Stimulated activated effector memory CD8-positive, alpha-beta T cell treated with anti-CD3 and anti-CD28 coated beads, Interleukin-12 subunit alpha, Interleukin-12 subunit beta, amount 100 ng/mL, for 72 hours (primary cell): ENCODE measurements around the gene PIK3AP1.
A peak's percentile ranks its signal among the peaks of the same experiment; 100 is the strongest.

Experiments used
- ATAC-seq: fragments of 150-1000 bp; cut with Tn5 transposase; 2 replicates; pipeline ENCODE4 v1.10.0; 2021
- DNase-seq, 2 donors: peaks; one replicate each; pipeline ENCODE4 v3.0.0; 2021 to 2022; ENCODE audit warnings: low spot score in 2 of 2
- H3K27ac Mint-ChIP-seq: one replicate; pipeline ENCODE4 v1.8.0; 2022; ENCODE audit warnings: mild to moderate bottlenecking, mixed read lengths
- H3K36me3 Mint-ChIP-seq: one replicate; pipeline ENCODE4 v1.8.0; 2022; ENCODE audit warnings: mild to moderate bottlenecking, mixed read lengths
- H3K4me1 Mint-ChIP-seq: one replicate; pipeline ENCODE4 v1.8.0; 2022; ENCODE audit warnings: mixed read lengths
- H3K4me3 Mint-ChIP-seq: one replicate; pipeline ENCODE4 v1.8.0; 2022; ENCODE audit warnings: mild to moderate bottlenecking, mixed read lengths
- H3K9me3 Mint-ChIP-seq: one replicate; pipeline ENCODE4 v1.8.0; 2022; ENCODE audit warnings: mixed read lengths

PIK3AP1 gene

DNA sequence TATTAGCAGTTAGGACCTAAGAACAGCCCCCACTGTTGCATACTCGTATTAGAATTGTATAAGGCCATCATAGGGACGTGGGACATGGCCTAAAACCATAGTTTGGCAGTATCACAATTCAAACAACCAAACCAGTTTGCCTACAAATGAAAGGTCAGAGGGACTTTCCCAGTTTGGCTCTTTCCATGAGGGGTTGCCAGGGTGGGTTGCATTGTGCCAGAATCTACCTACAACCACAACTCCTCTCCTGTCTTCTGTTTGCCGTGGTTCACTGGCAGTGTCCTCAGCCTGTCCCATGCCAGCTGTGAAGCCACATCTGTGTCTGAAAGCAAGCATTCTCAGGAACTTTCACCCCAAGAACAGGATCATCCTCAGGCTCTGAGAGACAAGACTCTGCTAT, 44.5 kb downstream of the PIK3AP1 start:
- ATAC-seq (no peak), DNase-seq (no peak)
- peaks cover 59% of the 10 kb centered on the region for H3K4me1 Mint-ChIP-seq
- no peaks in the 10 kb centered on the region for H3K9me3 Mint-ChIP-seq
- H3K36me3 Mint-ChIP-seq, result peaks cover 7% of the 10 kb centered on the region
- H3K27ac Mint-ChIP-seq, result no peak overlapping the region
- H3K4me3 Mint-ChIP-seq, result no peak overlapping the region

- Mint-ChIP-seq H3K4me1 (peaks cover 71% of the 10 kb centered on the region), H3K27ac (peak overlapping the region; percentile 86), H3K9me3 (no peaks in the 10 kb centered on the region), H3K4me3 (peak overlapping the region; percentile 40), H3K36me3 (peaks cover under 1% of the 10 kb centered on the region)
- DNase-seq (no peak), ATAC-seq (no peak)
These were observed 46.8 kb downstream of the PIK3AP1 start for GRCh38 chr10:96673318-96674099.

- DNase-seq (no peak), ATAC-seq (no peak)
- H3K4me1 Mint-ChIP-seq, result peaks cover 72% of the 10 kb centered on the region
- H3K27ac Mint-ChIP-seq, result peak overlapping the region; percentile 86
- H3K9me3 Mint-ChIP-seq, result no peaks in the 10 kb centered on the region
- no peaks in the 10 kb centered on the region for H3K36me3 Mint-ChIP-seq
- H3K4me3 Mint-ChIP-seq, result peak overlapping the region; percentile 40
These were observed 47.7 kb downstream of the PIK3AP1 start for GRCh38 chr10:96672481-96673175.

GRCh38 chr10:96671211-96671890, 49.0 kb downstream of the PIK3AP1 start:
- peak overlapping the region; percentile 56 for H3K4me3 Mint-ChIP-seq
- peak in 1 of 2 donors; percentile 76 for DNase-seq
- ATAC-seq, result peak; percentile 94
- H3K36me3 Mint-ChIP-seq, result no peaks in the 10 kb centered on the region
- no peaks in the 10 kb centered on the region for H3K9me3 Mint-ChIP-seq
- H3K27ac Mint-ChIP-seq, result peak overlapping the region; percentile 86
- H3K4me1 Mint-ChIP-seq, result peaks cover 66% of the 10 kb centered on the region

DNA sequence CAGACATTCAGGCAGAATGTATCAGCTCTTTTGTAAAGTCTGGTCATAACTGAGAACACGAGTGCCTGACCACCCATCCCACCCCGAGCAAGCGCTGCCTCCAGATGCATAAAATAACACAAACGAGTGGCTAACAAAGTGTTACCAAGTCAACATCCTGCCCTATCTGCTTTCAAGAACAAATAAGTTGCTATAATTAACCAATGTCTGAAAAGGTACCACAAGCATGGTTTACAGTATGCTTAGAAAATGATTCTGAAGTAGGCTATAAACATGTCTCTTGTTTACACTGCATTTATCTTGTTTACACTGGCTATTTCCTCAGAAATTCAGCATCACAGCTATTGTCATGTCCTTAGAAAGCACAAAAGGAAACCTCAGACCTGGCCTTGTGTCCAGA, 49.5 kb downstream of the PIK3AP1 start:
- peak overlapping the region; percentile 86 for H3K27ac Mint-ChIP-seq
- DNase-seq (no peak), ATAC-seq (peak; percentile 52)
- no peaks in the 10 kb centered on the region for H3K9me3 Mint-ChIP-seq
- peaks cover 1% of the 10 kb centered on the region for H3K36me3 Mint-ChIP-seq
- peaks cover 61% of the 10 kb centered on the region for H3K4me1 Mint-ChIP-seq
- H3K4me3 Mint-ChIP-seq, result peak overlapping the region; percentile 56

GRCh38 chr10:96667401-96667800, 52.9 kb downstream of the PIK3AP1 start:
- no peak for ATAC-seq
- Mint-ChIP-seq H3K4me3 (no peak overlapping the region), H3K9me3 (no peaks in the 10 kb centered on the region), H3K36me3 (peaks cover 8% of the 10 kb centered on the region), H3K4me1 (peaks cover 59% of the 10 kb centered on the region), H3K27ac (peak overlapping the region; percentile 12)
- DNase-seq, result no peak

DNA sequence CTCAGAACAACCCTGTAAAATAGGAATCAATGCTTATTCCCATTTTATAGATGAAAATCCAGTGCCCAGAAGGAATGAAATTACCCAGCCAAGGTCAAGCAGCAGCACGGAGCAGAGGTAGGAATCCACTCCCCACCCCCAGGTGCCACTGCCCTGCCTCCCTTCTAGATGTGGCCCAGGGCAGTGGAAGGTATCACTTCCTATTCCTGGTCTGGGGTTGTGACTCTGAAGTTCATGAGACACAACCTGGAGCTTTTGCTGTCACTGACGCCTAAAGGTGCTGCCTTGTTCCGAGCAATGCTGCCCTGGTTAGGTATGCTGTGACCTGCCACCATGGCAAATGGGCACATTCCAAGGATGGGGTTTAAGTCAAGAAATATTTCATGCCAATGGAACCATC, 53.6 kb downstream of the PIK3AP1 start:
- H3K27ac Mint-ChIP-seq, result peak overlapping the region; percentile 12
- no peak overlapping the region for H3K4me3 Mint-ChIP-seq
- H3K4me1 Mint-ChIP-seq, result peaks cover 54% of the 10 kb centered on the region
- ATAC-seq, result no peak
- H3K9me3 Mint-ChIP-seq, result no peaks in the 10 kb centered on the region
- peaks cover 8% of the 10 kb centered on the region for H3K36me3 Mint-ChIP-seq
- no peak for DNase-seq

DNA sequence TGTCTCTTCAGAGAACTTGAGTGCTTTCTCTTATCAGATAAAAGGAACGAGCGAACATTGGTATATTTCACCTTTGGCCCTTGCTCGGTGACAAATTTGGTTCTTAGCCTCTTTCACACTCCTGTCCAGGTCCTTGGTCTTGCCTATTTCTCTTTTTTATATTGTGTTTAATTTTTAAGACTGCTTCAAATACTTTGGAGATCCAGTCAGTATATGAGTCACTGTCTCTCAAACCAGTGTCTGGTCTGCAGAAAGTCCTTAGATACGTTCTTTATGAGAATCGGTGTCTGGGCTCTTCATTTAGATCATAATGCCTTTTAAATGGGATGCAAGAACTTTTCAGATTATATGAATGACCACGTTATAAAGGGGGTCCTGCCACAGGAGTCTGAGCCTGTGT, 55.0 kb downstream of the PIK3AP1 start:
- Mint-ChIP-seq H3K9me3 (no peaks in the 10 kb centered on the region), H3K4me1 (peaks cover 50% of the 10 kb centered on the region), H3K4me3 (peak overlapping the region; percentile 30), H3K36me3 (peaks cover 8% of the 10 kb centered on the region), H3K27ac (no peak overlapping the region)
- no peak for DNase-seq
- ATAC-seq, result peak; percentile 42

- Mint-ChIP-seq H3K9me3 (no peaks in the 10 kb centered on the region), H3K36me3 (peaks cover 8% of the 10 kb centered on the region), H3K27ac (peak overlapping the region; percentile 35), H3K4me1 (peaks cover 45% of the 10 kb centered on the region), H3K4me3 (peak overlapping the region; percentile 30)
- DNase-seq, result peak in 1 of 2 donors; percentile 63
- ATAC-seq, result peak; percentile 98
These were observed 55.8 kb downstream of the PIK3AP1 start for GRCh38 chr10:96664563-96664962.

- ATAC-seq, result no peak
- Mint-ChIP-seq H3K4me3 (no peak overlapping the region), H3K36me3 (peaks cover 8% of the 10 kb centered on the region), H3K9me3 (no peaks in the 10 kb centered on the region), H3K4me1 (peaks cover 43% of the 10 kb centered on the region), H3K27ac (no peak overlapping the region)
- DNase-seq, result no peak
These were observed 56.5 kb downstream of the PIK3AP1 start for GRCh38 chr10:96663797-96664196.

- peaks cover 53% of the 10 kb centered on the region for H3K4me1 Mint-ChIP-seq
- peaks cover 9% of the 10 kb centered on the region for H3K36me3 Mint-ChIP-seq
- peak overlapping the region; percentile 49 for H3K27ac Mint-ChIP-seq
- no peaks in the 10 kb centered on the region for H3K9me3 Mint-ChIP-seq
- H3K4me3 Mint-ChIP-seq, result no peak overlapping the region
- DNase-seq (no peak), ATAC-seq (no peak)
These were observed 58.7 kb downstream of the PIK3AP1 start for GRCh38 chr10:96661632-96662031.

- DNase-seq (no peak), ATAC-seq (no peak)
- Mint-ChIP-seq H3K4me3 (no peak overlapping the region), H3K36me3 (peaks cover 16% of the 10 kb centered on the region), H3K27ac (no peak overlapping the region), H3K9me3 (no peaks in the 10 kb centered on the region), H3K4me1 (peaks cover 60% of the 10 kb centered on the region)
These were observed 60.0 kb downstream of the PIK3AP1 start for GRCh38 chr10:96660297-96660696.

DNA sequence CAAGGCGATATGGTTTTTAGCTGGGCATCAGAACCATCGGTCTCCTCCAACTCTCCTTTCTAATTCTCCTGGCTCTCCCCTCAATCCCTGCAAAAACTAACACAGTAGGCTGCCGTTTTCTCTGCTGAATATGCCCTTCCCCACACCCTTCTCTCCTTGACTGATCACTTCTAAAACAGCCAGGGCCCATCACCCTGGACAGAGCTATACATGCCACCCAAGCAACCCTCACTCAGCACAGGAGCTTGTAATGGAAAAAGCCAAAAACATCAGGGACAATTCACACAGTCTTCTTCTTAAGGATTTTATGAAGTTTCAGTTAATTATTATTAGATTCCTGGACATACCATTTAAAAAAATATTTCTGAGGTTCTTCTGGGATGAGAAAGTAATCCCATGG, 61.5 kb downstream of the PIK3AP1 start:
- ATAC-seq, result no peak
- Mint-ChIP-seq H3K9me3 (peaks cover 3% of the 10 kb centered on the region), H3K4me1 (peaks cover 58% of the 10 kb centered on the region), H3K36me3 (peaks cover 22% of the 10 kb centered on the region), H3K27ac (peak overlapping the region; percentile 63), H3K4me3 (no peak overlapping the region)
- DNase-seq, result no peak

DNA sequence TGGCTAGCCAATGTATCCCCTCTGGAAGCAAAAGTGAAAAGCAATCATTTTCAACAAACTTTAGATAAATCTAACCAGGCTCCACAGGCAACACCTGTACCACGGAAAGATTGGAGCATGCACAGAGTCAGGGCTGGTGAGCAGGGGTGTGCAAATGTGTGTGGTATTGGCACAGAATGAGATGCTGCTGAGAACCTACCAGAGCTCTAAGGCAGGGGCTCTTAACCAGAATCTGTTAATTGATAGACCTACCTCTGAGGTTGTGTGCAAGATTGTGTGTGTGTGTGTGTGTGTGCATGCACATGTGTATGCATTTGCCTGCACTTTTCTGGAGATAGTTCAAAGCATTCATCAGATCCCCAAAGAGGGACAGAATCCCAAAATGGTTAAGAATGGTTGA, 62.9 kb downstream of the PIK3AP1 start:
- DNase-seq (no peak), ATAC-seq (no peak)
- H3K9me3 Mint-ChIP-seq, result peaks cover 3% of the 10 kb centered on the region
- H3K4me3 Mint-ChIP-seq, result peak overlapping the region; percentile 35
- H3K27ac Mint-ChIP-seq, result peak overlapping the region; percentile 82
- peaks cover 68% of the 10 kb centered on the region for H3K4me1 Mint-ChIP-seq
- peaks cover 24% of the 10 kb centered on the region for H3K36me3 Mint-ChIP-seq

DNA sequence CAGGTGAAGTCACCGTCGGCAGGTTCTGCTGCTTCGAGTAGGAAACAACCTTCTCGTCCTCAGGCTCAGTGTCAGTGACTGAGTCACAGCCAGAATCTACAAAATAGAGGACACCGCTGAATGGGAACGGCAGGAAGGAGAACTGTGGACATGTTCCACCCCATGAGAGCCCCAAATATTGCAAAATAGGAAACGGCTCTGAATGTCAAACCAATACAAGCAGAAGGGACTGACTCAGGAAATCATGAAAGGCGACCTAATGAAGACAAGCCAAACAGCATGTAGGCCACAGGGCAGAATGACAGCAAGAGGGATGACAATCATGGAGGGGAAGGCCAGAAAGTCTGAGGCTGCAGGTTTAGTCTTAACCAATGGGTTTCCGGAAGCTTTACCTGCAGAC, 63.5 kb downstream of the PIK3AP1 start:
- Mint-ChIP-seq H3K4me1 (peaks cover 74% of the 10 kb centered on the region), H3K36me3 (peaks cover 29% of the 10 kb centered on the region), H3K27ac (peak overlapping the region; percentile 82), H3K9me3 (peaks cover 3% of the 10 kb centered on the region), H3K4me3 (peak overlapping the region; percentile 35)
- DNase-seq (no peak), ATAC-seq (peak; percentile 58)
